Thoracic aorta (tissue), 2 donors: ENCODE results near the gene NDUFS7. TPM values are rescaled to one million over a fixed set of nuclear protein-coding genes. Genes with fewer than 3 reads are reported as not detected.

Source experiments
- ATAC-seq: fragments of 150-250 bp; one replicate; pipeline ENCODE4 v1.8.0; 2017; ENCODE audit warnings: low read depth; ENCODE audit not compliant: insufficient number of reproducible peaks, low FRiP score
- DNase-seq: peaks from one replicate; pipeline ENCODE4 v3.0.0-alpha.2; 2020; ENCODE audit warnings: low spot score
- H3K27ac ChIP-seq, 2 donors: fragments of 200-600 bp; sonication (generic); 1 replicate in 1 of 2; 2 replicates in 1 of 2; pipeline ENCODE4 v1.5.1; 2016; ENCODE audit warnings: mild to moderate bottlenecking in 2 of 2, moderate library complexity in 2 of 2
- H3K27me3 ChIP-seq: fragments of 200-600 bp; sonication (generic); replicated peaks from 2 replicates; pipeline ENCODE4 v1.6.0; 2016; ENCODE audit warnings: mild to moderate bottlenecking; ENCODE audit not compliant: insufficient read depth
- H3K36me3 ChIP-seq: fragments of 200-600 bp; sonication (generic); one replicate; pipeline ENCODE4 v1.5.1; 2016
- H3K4me1 ChIP-seq, 2 donors: fragments of 200-600 bp; sonication (generic); 1 replicate in 1 of 2; 2 replicates in 1 of 2; pipeline versions ENCODE4 v1.5.1 to v1.6.0; 2016; ENCODE audit warnings: low read depth in 2 of 2, mild to moderate bottlenecking in 1 of 2; ENCODE audit not compliant: control insufficient read depth in 1 of 2
- H3K4me3 ChIP-seq: fragments of 200-600 bp; sonication (generic); 2 replicates; pipeline ENCODE4 v1.5.1; 2016; ENCODE audit warnings: mild to moderate bottlenecking
- H3K9me3 ChIP-seq: fragments of 200-600 bp; sonication (generic); 2 replicates; pipeline ENCODE4 v1.5.1; 2016
- CTCF ChIP-seq: fragments of 200-600 bp; sonication (generic); IDR thresholded peaks from one replicate; pipeline ENCODE4 v1.5.1; 2019; ENCODE audit warnings: antibody characterized with exemption
- total RNA-seq, 2 donors: library from RNA; depleted of rRNA; stranded (reverse); fragments of >200 nt; gene quantifications; one replicate each; pipeline versions ENCODE4 v1.1.0 to v1.2.3, GENCODE V29; 2016

NDUFS7 gene
- total RNA-seq, 2 donors from 2014 or later: 83.3 to 110 TPM

DNA sequence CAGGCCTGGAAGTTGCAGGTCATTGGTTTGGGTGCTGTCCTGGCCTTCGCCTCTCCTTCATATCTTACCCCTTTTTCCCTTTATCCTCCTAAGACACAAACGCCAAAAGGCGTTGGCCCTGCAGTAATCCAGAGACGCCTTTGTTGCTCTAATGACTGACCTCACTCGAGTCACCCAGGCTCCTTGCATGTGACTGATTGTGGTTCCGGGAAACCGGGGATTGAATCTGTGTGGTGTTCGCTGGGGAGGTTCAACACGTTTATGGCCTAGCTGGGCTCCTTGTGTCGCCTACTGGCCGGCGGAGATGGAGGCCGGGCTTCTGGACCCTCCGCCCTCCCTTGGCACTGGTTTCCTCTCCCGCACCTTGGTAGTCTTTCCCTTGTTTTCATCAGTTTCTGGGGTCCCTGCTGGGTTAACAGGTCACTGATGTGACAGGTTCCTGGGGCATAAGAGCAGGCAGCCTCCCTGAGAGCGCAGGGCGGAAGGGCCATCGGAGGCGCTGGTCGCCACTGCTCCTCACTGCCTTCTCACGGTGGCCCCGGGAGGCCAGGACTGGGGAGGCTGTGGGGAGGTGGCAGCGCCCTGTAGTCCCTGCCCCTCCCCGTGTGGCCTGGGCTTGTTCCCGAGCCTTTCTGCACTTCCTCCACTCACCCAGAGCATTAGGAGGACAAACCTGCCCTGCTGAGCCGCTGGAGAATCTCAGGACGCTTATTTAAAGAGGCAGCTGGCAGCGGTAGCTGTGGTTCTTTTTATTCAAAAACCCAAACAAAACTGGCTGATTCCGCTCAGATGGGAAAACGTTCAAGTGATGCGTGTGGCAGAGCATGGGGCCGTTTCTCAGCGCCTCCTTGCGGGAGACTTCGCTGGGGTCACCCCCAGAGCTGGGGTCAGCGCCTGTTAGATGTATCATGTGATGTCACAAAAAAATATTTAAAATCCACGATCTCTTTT is 18.1 kb upstream of the NDUFS7 start:
- H3K9me3 ChIP-seq: no peaks in the 10 kb centered on the region
- ATAC-seq (no peak), DNase-seq (no peak)
- no peak overlapping the region for H3K4me3 ChIP-seq
- no peak for TF ChIP-seq CTCF
- no peaks in the 10 kb centered on the region for H3K27me3 ChIP-seq
- H3K36me3 ChIP-seq: peaks cover 50% of the 10 kb centered on the region
- no peak overlapping the region for H3K27ac ChIP-seq
- H3K4me1 ChIP-seq: peaks cover 4 to 40% of the 10 kb centered on the region in 2 donors

DNA sequence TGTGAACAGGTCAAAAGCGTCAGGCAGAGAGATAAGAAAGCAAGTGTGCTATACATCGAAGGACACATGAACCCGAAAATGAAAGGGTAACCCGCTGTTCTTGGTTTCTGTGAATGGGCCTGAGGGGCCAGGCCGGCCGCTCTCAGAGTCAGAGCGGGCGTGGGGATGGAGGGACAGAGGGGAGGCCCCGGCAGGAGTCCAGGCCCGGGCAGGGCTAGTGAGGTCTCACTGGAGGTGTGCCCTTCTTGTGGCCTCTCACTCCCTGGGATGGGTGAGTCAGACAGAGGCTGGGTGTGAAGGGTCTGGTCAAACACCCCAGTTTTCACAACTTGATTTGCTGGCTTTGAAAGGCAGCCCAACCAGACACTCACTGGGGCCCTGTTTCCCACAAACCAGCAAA is 17.4 kb upstream of the NDUFS7 start:
- Histone ChIP-seq H3K4me3 (no peak overlapping the region), H3K9me3 (no peaks in the 10 kb centered on the region), H3K36me3 (peaks cover 57% of the 10 kb centered on the region), H3K27ac (no peak overlapping the region), H3K27me3 (no peaks in the 10 kb centered on the region), H3K4me1 (peaks cover 4 to 33% of the 10 kb centered on the region in 2 donors)
- no peak for DNase-seq
- ATAC-seq: no peak
- TF ChIP-seq CTCF: no peak

DNA sequence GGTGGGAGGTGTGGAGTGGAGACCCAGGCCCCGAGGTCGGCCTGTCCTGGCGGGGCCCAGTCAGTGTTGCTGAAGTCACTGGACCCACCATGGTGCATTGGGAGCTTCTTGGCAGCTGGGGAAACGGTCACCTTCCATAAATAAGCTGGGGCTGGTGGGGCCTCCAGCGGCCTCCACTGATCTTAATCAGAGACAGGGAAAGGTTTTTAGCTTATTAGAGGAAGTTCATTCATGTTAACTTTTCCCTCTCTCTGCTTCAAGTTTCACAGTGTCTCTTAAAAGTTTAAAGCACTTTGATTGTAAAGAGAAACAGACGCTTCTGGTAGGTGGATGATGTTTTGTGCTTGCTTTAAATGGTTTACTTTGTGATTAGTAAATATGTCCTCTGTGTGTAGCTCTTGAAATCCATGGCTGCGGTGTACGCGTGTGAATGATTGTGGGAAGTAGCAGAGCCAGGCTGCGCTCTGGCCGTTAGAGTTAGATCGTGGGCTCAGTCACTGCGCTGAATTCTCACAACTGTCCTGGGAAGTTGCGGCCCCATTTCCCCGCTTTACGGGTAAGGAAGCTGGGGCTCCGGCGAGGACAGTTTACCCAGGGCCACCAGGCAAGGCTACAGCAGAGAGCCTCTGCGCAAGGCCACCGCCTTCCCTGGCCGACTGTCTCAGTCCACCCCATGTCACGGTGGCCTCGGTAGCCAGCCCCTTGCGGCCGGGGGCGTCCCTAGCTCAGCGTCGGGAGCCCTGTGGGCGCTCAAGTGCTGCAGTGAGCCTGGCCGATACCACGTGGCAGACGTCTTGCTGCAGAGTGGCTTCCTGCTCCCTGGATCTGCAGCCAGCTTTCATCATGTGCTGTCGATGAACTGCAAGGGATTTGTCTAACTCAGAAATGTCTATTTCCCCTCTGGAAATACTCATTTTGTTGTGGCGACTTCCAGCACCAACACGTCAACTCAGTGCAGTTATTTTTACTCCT is 16.5 kb upstream of the NDUFS7 start:
- TF ChIP-seq CTCF: no peak
- ATAC-seq (no peak), DNase-seq (no peak)
- peaks cover 0 to 24% of the 10 kb centered on the region in 2 donors for H3K4me1 ChIP-seq
- H3K9me3 ChIP-seq: no peaks in the 10 kb centered on the region
- H3K27me3 ChIP-seq: no peaks in the 10 kb centered on the region
- H3K36me3 ChIP-seq: peaks cover 60% of the 10 kb centered on the region
- peak overlapping the region in 1 of 2 donors; percentile 20 for H3K27ac ChIP-seq
- H3K4me3 ChIP-seq: no peak overlapping the region

DNA sequence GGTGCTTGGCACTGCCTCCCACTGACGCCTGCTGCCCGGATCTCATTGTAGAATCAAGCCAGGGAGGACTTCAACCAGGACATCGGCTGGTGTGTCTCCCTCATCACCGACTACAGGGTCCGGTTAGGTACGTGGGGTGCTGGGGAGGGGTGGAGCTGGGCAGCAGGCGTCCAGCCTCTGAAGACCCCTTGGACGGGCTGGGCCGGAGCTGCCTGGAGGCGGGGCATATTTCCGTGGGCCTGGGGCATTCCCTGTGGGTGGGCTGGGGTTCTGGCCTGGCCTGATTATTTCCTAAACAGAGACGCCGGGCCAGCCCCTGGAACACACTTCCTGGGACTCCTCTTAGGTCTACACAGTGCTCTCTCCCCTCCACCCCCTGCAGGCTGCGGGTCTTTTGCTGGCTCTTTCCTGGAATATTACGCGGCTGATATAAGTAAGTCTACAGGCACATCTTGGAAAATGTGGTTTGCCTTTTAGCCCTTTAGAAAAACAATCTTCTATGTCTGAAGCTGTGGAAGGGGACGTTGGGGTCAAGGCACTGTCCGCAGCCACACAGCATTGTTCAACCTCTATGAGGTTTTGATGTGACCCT is 14.4 kb upstream of the NDUFS7 start:
- Histone ChIP-seq H3K9me3 (no peaks in the 10 kb centered on the region), H3K4me1 (peaks cover 0 to 13% of the 10 kb centered on the region in 2 donors), H3K27me3 (no peaks in the 10 kb centered on the region), H3K27ac (no peak overlapping the region), H3K36me3 (peaks cover 68% of the 10 kb centered on the region), H3K4me3 (no peak overlapping the region)
- ATAC-seq: no peak
- no peak for DNase-seq
- TF ChIP-seq CTCF: no peak
